ENCODE results near the gene LIMK2.

LIMK2 gene

DNA sequence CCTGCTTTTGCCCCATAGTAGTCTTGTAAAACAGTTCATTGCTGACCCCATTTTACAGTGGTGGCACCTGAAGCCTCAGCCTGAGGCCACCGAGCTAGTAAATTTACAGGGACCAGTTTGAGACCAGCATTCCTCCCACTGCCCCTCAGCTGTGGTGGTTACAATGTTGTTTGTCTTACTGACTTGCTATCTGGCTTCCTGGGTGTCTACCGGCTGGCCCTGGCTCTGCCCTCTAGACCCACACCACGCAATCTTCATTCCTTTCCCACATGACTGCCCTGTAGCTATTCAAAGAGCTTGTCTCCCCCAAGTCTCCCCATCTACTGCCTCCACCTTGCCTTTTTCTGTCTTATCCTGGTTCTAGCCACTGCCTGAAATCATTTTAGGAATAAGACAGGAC, 59.4 kb downstream of the LIMK2 start:
- Histone ChIP-seq H3K27ac (ENCODE audit: insufficient read depth, low read depth, low read length, poor library complexity, severe bottlenecking) (no peak overlapping the region), H3K9me3 (ENCODE audit: control insufficient read depth, low read length) (no peaks in the 10 kb centered on the region), H3K27me3 (ENCODE audit: control insufficient read depth, insufficient read depth, low read length, poor library complexity, severe bottlenecking) (no peaks in the 10 kb centered on the region), H3K36me3 (ENCODE audit: control insufficient read depth, insufficient read depth, low read length) (peaks cover 20% of the 10 kb centered on the region), H3K4me1 (ENCODE audit: control insufficient read depth, insufficient read depth, low read length) (no peaks in the 10 kb centered on the region), H3K4me3 (ENCODE audit: insufficient read depth, low read depth, low read length) (no peak overlapping the region)
- 97% methylated on average over 3 of the region's 3 CpGs for WGBS, 2 experiments

DNA sequence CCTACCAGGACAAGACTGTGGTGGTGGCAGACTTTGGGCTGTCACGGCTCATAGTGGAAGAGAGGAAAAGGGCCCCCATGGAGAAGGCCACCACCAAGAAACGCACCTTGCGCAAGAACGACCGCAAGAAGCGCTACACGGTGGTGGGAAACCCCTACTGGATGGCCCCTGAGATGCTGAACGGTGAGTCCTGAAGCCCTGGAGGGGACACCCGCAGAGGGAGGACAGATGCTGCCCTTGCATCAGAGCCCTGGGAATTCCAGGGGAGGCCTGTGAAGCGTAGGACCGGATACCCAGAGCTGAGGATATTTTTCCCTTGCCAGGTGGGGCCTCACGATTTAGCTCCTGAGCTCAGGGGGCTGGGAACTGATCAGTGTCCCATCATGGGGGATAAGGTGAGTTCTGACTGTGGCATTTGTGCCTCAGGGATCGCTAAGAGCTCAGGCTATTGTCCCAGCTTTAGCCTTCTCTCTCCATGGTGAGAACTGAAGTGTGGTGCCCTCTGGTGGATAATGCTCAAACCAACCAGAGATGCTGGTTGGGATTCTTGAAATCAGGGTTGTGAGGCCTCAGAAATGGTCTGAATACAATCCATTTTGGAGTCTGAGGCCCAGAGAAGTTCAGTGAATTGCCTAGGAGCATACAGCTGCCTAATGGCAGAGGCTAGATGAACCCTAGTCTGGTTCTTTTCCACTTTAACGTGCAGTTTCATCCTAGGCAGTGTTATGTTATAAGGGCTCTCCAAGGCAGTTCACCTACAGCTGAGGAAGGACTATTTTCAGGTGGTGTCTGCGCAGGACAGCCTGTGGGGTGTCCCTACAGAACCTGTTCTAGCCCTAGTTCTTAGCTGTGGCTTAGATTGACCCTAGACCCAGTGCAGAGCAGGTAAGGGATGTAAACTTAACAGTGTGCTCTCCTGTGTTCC, 60.7 kb downstream of the LIMK2 start:
- Histone ChIP-seq H3K9me3 (ENCODE audit: control insufficient read depth, low read length) (no peaks in the 10 kb centered on the region), H3K27me3 (ENCODE audit: control insufficient read depth, insufficient read depth, low read length, poor library complexity, severe bottlenecking) (no peaks in the 10 kb centered on the region), H3K4me1 (ENCODE audit: control insufficient read depth, insufficient read depth, low read length) (no peaks in the 10 kb centered on the region), H3K27ac (ENCODE audit: insufficient read depth, low read depth, low read length, poor library complexity, severe bottlenecking) (no peak overlapping the region), H3K4me3 (ENCODE audit: insufficient read depth, low read depth, low read length) (no peak overlapping the region), H3K36me3 (ENCODE audit: control insufficient read depth, insufficient read depth, low read length) (peaks cover 23% of the 10 kb centered on the region)
- WGBS, 2 experiments: 79 to 80% methylated on average over 15 of the region's 15 CpGs

DNA sequence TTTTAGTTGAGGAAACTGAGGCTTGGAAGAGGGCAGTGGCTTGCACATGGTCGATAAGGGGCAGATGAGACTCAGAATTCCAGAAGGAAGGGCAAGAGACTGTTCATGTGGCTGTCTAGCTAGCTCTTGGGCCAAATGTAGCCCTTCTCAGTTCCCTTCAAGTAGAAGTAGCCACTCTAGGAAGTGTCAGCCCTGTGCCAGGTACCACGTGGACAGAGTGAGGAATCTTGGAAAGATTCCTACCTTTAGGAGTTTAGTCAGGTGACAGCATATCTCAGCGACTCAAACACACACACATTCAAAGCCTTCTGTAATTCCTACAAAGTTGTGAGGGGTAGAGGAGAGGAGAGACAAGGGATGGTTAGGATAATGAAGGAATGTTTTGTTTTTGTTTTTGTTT, 61.9 kb downstream of the LIMK2 start:
- H3K27ac ChIP-seq (ENCODE audit: insufficient read depth, low read depth, low read length, poor library complexity, severe bottlenecking): no peak overlapping the region
- no peaks in the 10 kb centered on the region for H3K27me3 ChIP-seq (ENCODE audit: control insufficient read depth, insufficient read depth, low read length, poor library complexity, severe bottlenecking)
- WGBS, 2 experiments: 92 to 100% methylated on average over 2 to 3 of the region's 3 CpGs
- no peak overlapping the region for H3K4me3 ChIP-seq (ENCODE audit: insufficient read depth, low read depth, low read length)
- no peaks in the 10 kb centered on the region for H3K9me3 ChIP-seq (ENCODE audit: control insufficient read depth, low read length)
- peaks cover 23% of the 10 kb centered on the region for H3K36me3 ChIP-seq (ENCODE audit: control insufficient read depth, insufficient read depth, low read length)
- H3K4me1 ChIP-seq (ENCODE audit: control insufficient read depth, insufficient read depth, low read length): no peaks in the 10 kb centered on the region

DNA sequence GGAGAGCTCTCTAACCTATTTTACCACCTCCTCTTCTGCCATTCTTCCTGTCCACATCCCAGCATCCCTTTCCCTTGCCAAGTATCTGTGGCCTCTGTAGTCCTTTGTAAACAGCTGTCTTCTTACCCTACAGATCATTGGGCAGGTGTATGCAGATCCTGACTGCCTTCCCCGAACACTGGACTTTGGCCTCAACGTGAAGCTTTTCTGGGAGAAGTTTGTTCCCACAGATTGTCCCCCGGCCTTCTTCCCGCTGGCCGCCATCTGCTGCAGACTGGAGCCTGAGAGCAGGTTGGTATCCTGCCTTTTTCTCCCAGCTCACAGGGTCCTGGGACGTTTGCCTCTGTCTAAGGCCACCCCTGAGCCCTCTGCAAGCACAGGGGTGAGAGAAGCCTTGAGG, 62.9 kb downstream of the LIMK2 start:
- no peaks in the 10 kb centered on the region for H3K9me3 ChIP-seq (ENCODE audit: control insufficient read depth, low read length)
- 92 to 95% methylated on average over 6 of the region's 6 CpGs for WGBS, 2 experiments
- no peak overlapping the region for H3K27ac ChIP-seq (ENCODE audit: insufficient read depth, low read depth, low read length, poor library complexity, severe bottlenecking)
- H3K4me1 ChIP-seq (ENCODE audit: control insufficient read depth, insufficient read depth, low read length): no peaks in the 10 kb centered on the region
- peaks cover 23% of the 10 kb centered on the region for H3K36me3 ChIP-seq (ENCODE audit: control insufficient read depth, insufficient read depth, low read length)
- H3K27me3 ChIP-seq (ENCODE audit: control insufficient read depth, insufficient read depth, low read length, poor library complexity, severe bottlenecking): no peaks in the 10 kb centered on the region
- no peak overlapping the region for H3K4me3 ChIP-seq (ENCODE audit: insufficient read depth, low read depth, low read length)

DNA sequence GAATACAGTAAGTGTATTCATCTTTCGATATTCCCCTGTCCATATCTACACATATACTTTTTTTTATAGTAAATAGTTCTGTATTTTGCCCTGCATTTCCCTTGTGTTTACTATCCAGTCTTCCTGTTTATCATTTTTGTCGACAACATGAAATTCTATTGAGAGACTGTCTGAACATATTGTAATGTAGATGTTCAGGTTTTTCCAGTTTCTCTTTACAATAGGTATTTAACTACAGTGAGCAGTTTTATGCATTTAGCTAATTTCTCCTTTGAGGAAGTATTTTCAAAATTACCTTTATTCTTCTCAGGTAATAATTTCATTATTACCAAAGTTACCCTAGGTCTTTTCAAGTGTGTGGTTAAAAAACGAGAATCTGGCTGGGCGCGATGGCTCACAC, 63.5 kb downstream of the LIMK2 start:
- 89 to 92% methylated on average over 5 of the region's 5 CpGs for WGBS, 2 experiments
- Histone ChIP-seq H3K36me3 (ENCODE audit: control insufficient read depth, insufficient read depth, low read length) (peaks cover 23% of the 10 kb centered on the region), H3K4me1 (ENCODE audit: control insufficient read depth, insufficient read depth, low read length) (no peaks in the 10 kb centered on the region), H3K27me3 (ENCODE audit: control insufficient read depth, insufficient read depth, low read length, poor library complexity, severe bottlenecking) (no peaks in the 10 kb centered on the region), H3K4me3 (ENCODE audit: insufficient read depth, low read depth, low read length) (no peak overlapping the region), H3K9me3 (ENCODE audit: control insufficient read depth, low read length) (no peaks in the 10 kb centered on the region), H3K27ac (ENCODE audit: insufficient read depth, low read depth, low read length, poor library complexity, severe bottlenecking) (no peak overlapping the region)

DNA sequence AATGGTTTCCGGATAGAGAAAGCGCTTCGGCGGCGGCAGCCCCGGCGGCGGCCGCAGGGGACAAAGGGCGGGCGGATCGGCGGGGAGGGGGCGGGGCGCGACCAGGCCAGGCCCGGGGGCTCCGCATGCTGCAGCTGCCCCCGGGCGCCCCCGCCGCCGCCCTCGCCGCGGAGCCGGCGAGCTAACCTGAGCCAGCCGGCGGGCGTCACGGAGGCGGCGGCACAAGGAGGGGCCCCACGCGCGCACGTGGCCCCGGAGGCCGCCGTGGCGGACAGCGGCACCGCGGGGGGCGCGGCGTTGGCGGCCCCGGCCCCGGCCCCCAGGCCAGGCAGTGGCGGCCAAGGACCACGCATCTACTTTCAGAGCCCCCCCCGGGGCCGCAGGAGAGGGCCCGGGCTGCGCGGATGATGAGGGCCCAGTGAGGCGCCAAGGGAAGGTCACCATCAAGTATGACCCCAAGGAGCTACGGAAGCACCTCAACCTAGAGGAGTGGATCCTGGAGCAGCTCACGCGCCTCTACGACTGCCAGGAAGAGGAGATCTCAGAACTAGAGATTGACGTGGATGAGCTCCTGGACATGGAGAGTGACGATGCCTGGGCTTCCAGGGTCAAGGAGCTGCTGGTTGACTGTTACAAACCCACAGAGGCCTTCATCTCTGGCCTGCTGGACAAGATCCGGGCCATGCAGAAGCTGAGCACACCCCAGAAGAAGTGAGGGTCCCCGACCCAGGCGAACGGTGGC, 64.5 kb downstream of the LIMK2 start:
- H3K36me3 ChIP-seq (ENCODE audit: control insufficient read depth, insufficient read depth, low read length): peaks cover 23% of the 10 kb centered on the region
- no peaks in the 10 kb centered on the region for H3K27me3 ChIP-seq (ENCODE audit: control insufficient read depth, insufficient read depth, low read length, poor library complexity, severe bottlenecking)
- no peak overlapping the region for H3K4me3 ChIP-seq (ENCODE audit: insufficient read depth, low read depth, low read length)
- H3K4me1 ChIP-seq (ENCODE audit: control insufficient read depth, insufficient read depth, low read length): no peaks in the 10 kb centered on the region
- no peak overlapping the region for H3K27ac ChIP-seq (ENCODE audit: insufficient read depth, low read depth, low read length, poor library complexity, severe bottlenecking)
- H3K9me3 ChIP-seq (ENCODE audit: control insufficient read depth, low read length): no peaks in the 10 kb centered on the region
- 96% methylated on average over 69 of the region's 69 CpGs for WGBS, 2 experiments

DNA sequence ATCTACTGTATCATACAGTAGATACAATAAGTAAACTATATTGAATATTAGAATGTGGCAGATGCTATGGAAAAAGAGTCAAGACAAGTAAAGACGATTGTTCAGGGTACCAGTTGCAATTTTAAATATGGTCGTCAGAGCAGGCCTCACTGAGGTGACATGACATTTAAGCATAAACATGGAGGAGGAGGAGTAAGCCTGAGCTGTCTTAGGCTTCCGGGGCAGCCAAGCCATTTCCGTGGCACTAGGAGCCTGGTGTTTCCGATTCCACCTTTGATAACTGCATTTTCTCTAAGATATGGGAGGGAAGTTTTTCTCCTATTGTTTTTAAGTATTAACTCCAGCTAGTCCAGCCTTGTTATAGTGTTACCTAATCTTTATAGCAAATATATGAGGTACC, 65.6 kb downstream of the LIMK2 start:
- no peak overlapping the region for H3K27ac ChIP-seq (ENCODE audit: insufficient read depth, low read depth, low read length, poor library complexity, severe bottlenecking)
- peaks cover 23% of the 10 kb centered on the region for H3K36me3 ChIP-seq (ENCODE audit: control insufficient read depth, insufficient read depth, low read length)
- 95 to 97% methylated on average over 5 of the region's 5 CpGs for WGBS, 2 experiments
- H3K9me3 ChIP-seq (ENCODE audit: control insufficient read depth, low read length): no peaks in the 10 kb centered on the region
- H3K4me1 ChIP-seq (ENCODE audit: control insufficient read depth, insufficient read depth, low read length): no peaks in the 10 kb centered on the region
- no peak overlapping the region for H3K4me3 ChIP-seq (ENCODE audit: insufficient read depth, low read depth, low read length)
- H3K27me3 ChIP-seq (ENCODE audit: control insufficient read depth, insufficient read depth, low read length, poor library complexity, severe bottlenecking): no peaks in the 10 kb centered on the region

DNA sequence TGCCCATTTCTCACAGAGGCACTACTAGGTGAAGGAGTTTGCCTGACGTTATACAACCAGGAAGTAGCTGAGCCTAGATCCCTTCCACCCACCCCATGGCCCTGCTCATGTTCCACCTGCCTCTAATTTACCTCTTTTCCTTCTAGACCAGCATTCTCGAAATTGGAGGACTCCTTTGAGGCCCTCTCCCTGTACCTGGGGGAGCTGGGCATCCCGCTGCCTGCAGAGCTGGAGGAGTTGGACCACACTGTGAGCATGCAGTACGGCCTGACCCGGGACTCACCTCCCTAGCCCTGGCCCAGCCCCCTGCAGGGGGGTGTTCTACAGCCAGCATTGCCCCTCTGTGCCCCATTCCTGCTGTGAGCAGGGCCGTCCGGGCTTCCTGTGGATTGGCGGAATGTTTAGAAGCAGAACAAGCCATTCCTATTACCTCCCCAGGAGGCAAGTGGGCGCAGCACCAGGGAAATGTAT, 66.1 kb downstream of the LIMK2 start:
- no peaks in the 10 kb centered on the region for H3K4me1 ChIP-seq (ENCODE audit: control insufficient read depth, insufficient read depth, low read length)
- H3K27me3 ChIP-seq (ENCODE audit: control insufficient read depth, insufficient read depth, low read length, poor library complexity, severe bottlenecking): no peaks in the 10 kb centered on the region
- no peak overlapping the region for H3K27ac ChIP-seq (ENCODE audit: insufficient read depth, low read depth, low read length, poor library complexity, severe bottlenecking)
- H3K4me3 ChIP-seq (ENCODE audit: insufficient read depth, low read depth, low read length): no peak overlapping the region
- no peaks in the 10 kb centered on the region for H3K9me3 ChIP-seq (ENCODE audit: control insufficient read depth, low read length)
- WGBS, 2 experiments: 82 to 88% methylated on average over 9 of the region's 9 CpGs
- H3K36me3 ChIP-seq (ENCODE audit: control insufficient read depth, insufficient read depth, low read length): peaks cover 23% of the 10 kb centered on the region

DNA sequence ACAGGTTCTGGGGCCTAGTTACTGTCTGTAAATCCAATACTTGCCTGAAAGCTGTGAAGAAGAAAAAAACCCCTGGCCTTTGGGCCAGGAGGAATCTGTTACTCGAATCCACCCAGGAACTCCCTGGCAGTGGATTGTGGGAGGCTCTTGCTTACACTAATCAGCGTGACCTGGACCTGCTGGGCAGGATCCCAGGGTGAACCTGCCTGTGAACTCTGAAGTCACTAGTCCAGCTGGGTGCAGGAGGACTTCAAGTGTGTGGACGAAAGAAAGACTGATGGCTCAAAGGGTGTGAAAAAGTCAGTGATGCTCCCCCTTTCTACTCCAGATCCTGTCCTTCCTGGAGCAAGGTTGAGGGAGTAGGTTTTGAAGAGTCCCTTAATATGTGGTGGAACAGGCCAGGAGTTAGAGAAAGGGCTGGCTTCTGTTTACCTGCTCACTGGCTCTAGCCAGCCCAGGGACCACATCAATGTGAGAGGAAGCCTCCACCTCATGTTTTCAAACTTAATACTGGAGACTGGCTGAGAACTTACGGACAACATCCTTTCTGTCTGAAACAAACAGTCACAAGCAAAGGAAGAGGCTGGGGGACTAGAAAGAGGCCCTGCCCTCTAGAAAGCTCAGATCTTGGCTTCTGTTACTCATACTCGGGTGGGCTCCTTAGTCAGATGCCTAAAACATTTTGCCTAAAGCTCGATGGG, 66.7 kb downstream of the LIMK2 start:
- Histone ChIP-seq H3K9me3 (ENCODE audit: control insufficient read depth, low read length) (no peaks in the 10 kb centered on the region), H3K27ac (ENCODE audit: insufficient read depth, low read depth, low read length, poor library complexity, severe bottlenecking) (no peak overlapping the region), H3K36me3 (ENCODE audit: control insufficient read depth, insufficient read depth, low read length) (peaks cover 23% of the 10 kb centered on the region), H3K4me3 (ENCODE audit: insufficient read depth, low read depth, low read length) (no peak overlapping the region), H3K4me1 (ENCODE audit: control insufficient read depth, insufficient read depth, low read length) (no peaks in the 10 kb centered on the region), H3K27me3 (ENCODE audit: control insufficient read depth, insufficient read depth, low read length, poor library complexity, severe bottlenecking) (no peaks in the 10 kb centered on the region)
- 94 to 96% methylated on average over 6 of the region's 6 CpGs for WGBS, 2 experiments

DNA sequence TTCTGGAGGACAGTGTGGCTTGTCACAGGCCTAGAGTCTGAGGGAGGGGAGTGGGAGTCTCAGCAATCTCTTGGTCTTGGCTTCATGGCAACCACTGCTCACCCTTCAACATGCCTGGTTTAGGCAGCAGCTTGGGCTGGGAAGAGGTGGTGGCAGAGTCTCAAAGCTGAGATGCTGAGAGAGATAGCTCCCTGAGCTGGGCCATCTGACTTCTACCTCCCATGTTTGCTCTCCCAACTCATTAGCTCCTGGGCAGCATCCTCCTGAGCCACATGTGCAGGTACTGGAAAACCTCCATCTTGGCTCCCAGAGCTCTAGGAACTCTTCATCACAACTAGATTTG, 67.2 kb downstream of the LIMK2 start:
- Histone ChIP-seq H3K27ac (ENCODE audit: insufficient read depth, low read depth, low read length, poor library complexity, severe bottlenecking) (no peak overlapping the region), H3K4me1 (ENCODE audit: control insufficient read depth, insufficient read depth, low read length) (no peaks in the 10 kb centered on the region), H3K9me3 (ENCODE audit: control insufficient read depth, low read length) (no peaks in the 10 kb centered on the region), H3K36me3 (ENCODE audit: control insufficient read depth, insufficient read depth, low read length) (peaks cover 19% of the 10 kb centered on the region), H3K4me3 (ENCODE audit: insufficient read depth, low read depth, low read length) (no peak overlapping the region), H3K27me3 (ENCODE audit: control insufficient read depth, insufficient read depth, low read length, poor library complexity, severe bottlenecking) (no peaks in the 10 kb centered on the region)
